ENCODE measurements around the gene GLUL.
A peak's percentile ranks its signal among the peaks of the same experiment; 100 is the strongest.

- TF ChIP-seq CTCF (tag by site-specific recombination; IDR thresholded peaks at IDR 0.05) (no peak), ZBTB21 (tag by site-specific recombination; IDR thresholded peaks at IDR 0.05) (no peak), ZNF114 (tag by site-specific recombination; IDR thresholded peaks at IDR 0.05) (no peak), BCL11A (tag by site-specific recombination; IDR thresholded peaks at IDR 0.05; ENCODE audit: low read depth) (no peak), ELK4 (IDR thresholded peaks at IDR 0.05; ENCODE audit: borderline replicate concordance, low read depth, low read length) (no peak), ZNF350 (tag by site-specific recombination; IDR thresholded peaks at IDR 0.05) (no peak), ZNF704 (tag by site-specific recombination; IDR thresholded peaks at IDR 0.05) (no peak), ZNF274 (IDR thresholded peaks at IDR 0.05; ENCODE audit: low read length) (no peak), ZNF274 (tag by site-specific recombination; IDR thresholded peaks at IDR 0.05; ENCODE audit: borderline replicate concordance) (no peak), YY1 (tag by site-specific recombination; IDR thresholded peaks at IDR 0.05) (0 out of 2 replicates have a peak, but pooled peaks have one; percentile 17), PATZ1 (tag by site-specific recombination; IDR thresholded peaks at IDR 0.05) (no peak), ZNF211 (tag by site-specific recombination; IDR thresholded peaks at IDR 0.05; ENCODE audit: low read depth) (no peak), HOXA7 (CRISPR knock-in tag; IDR thresholded peaks at IDR 0.05; ENCODE audit: borderline replicate concordance) (no peak), ZNF610 (tag by site-specific recombination; IDR thresholded peaks at IDR 0.05; ENCODE audit: borderline replicate concordance) (no peak)
These were observed 38.9 kb upstream of the GLUL start for GRCh38 chr1:182430263-182431068.

Measured in HEK293 (cell line).